HL-60 (cell line): ENCODE measurements around the gene MAEA.

Experiments used
- DNase-seq, 2 experiments: peaks; one replicate each; pipeline ENCODE4 v3.0.0-alpha.2; 2010 to 2020; ENCODE audit warnings: low read depth in 1 of 2, low spot score in 1 of 2
- H3K27ac ChIP-seq: fragments of 250-450 bp; sonication (Bioruptor Pico); replicated peaks from 2 replicates; pipeline ENCODE4 v1.5.1; 2020; ENCODE audit warnings: mild to moderate bottlenecking, moderate library complexity
- H3K27me3 ChIP-seq: fragments of 250-450 bp; sonication (Bioruptor Pico); 2 replicates; pipeline ENCODE4 v1.5.1; 2021; ENCODE audit warnings: mild to moderate bottlenecking, moderate library complexity; ENCODE audit not compliant: insufficient read depth, poor library complexity, severe bottlenecking
- H3K4me3 ChIP-seq: replicated peaks from 2 replicates; pipeline ENCODE4 v1.5.1; 2011; ENCODE audit warnings: mild to moderate bottlenecking, control low read depth, low read length; ENCODE audit not compliant: insufficient read depth
- GABPA ChIP-seq: IDR thresholded peaks from 2 replicates; pipeline ENCODE4 v1.6.1; 2012; ENCODE audit warnings: low read depth
- POLR2AphosphoS5 ChIP-seq: IDR thresholded peaks from 2 replicates; pipeline ENCODE4 v1.6.1; 2012; ENCODE audit warnings: low read depth
- SPI1 ChIP-seq: IDR thresholded peaks from 2 replicates; pipeline ENCODE4 v1.6.1; 2012; ENCODE audit warnings: low read depth, mild to moderate bottlenecking, borderline replicate concordance
- TF ChIP-seq, protein P1 (sequence below): IDR thresholded peaks from 2 replicates; pipeline ENCODE4 v1.6.1; 2012; ENCODE audit warnings: low read depth; ENCODE audit not compliant: insufficient replicate concordance
- TF ChIP-seq, protein P2 (sequence below): IDR thresholded peaks from one replicate; pipeline ENCODE4 v1.5.1; 2011; ENCODE audit warnings: low read length, control low read depth, inconsistent platforms; ENCODE audit not compliant: insufficient read depth

The MAEA gene

DNA sequence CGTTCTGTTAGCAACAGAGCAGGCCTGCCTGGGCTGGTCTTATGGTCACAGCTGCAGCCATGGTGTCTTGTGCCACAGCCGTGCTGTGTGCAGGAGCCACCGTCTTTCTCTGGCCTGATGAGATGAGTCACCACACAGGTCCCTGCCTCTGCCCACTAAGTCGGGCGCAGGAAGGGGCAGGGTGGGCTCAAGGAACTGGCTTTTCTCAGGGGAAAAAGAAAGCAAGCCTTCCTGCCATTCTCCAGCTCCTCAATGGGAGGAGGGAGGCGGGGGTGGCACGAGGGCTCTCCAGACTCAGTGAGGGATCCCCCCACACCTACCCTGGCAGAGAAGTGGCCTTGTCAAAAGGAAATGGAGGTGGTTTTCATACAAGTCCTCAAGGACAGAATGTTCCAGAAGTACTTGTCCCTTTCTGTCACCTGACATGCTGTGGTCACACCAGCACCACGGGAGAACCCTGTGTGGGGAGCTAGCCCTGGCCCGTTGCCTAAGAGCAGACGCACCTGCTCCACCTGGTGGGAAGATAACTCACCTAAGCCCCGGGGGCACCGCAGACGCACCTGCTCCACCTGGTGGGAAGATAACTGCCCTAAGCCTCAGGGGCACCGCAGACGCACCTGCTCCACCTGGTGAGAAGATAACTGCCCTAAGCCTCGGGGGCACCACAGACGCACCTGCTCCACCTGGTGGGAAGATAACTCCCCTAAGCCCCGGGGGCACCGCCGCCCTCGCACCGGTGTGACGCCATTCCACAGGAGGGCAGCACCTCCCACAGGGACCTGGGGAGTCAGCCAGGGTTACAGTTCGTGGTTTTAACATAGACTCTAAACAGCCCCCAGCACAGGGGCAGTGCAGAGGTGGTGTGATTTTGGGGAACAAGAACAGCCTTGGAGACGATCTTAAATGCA, 75.8 kb downstream of the MAEA start:
- no peak overlapping the region for H3K27ac ChIP-seq

DNA sequence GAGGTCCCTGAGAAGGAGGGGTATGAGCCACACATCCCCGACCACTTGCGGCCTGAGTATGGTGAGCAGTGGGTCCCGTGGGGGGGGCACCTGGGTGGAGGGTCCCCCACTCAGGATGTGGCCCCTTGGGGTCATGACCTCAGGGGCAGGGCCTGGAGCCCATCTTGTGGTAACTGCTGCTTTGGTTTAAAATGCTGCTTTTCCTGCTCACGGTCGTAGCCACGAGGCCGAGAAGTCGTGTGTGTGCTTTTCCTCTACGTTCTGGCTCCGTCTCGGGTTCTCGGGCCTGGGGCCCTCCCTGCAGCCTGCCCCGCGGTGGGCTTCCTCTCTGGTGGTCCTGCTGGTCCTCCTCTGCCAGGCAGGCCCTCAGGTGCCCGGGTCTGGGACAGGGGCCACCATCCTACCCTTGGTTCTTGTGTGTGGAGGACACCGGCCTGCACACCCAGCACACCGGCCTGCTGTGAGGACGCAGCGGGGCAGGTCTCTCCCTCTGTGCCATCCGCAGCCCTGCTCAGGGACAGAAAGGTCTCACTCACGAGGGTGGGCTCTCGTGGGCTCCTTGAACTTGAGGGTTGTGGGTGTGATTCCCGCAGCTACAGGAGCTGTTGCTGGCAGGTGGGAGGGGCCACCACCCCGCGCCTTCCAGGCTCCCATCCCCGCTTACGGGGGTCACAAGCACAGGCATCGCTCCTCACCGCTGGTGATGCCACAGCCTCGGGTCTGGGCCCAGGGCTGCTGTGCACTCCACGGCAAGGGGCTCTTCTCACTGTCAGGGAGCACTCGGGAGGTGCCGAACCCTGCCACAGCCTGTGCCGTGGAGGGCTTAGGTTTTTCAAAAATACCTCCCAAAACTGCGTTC, 76.9 kb downstream of the MAEA start:
- Histone ChIP-seq H3K27me3 (no peaks in the 10 kb centered on the region), H3K27ac (no peak overlapping the region), H3K4me3 (no peak overlapping the region)
- TF ChIP-seq, protein P1, sequence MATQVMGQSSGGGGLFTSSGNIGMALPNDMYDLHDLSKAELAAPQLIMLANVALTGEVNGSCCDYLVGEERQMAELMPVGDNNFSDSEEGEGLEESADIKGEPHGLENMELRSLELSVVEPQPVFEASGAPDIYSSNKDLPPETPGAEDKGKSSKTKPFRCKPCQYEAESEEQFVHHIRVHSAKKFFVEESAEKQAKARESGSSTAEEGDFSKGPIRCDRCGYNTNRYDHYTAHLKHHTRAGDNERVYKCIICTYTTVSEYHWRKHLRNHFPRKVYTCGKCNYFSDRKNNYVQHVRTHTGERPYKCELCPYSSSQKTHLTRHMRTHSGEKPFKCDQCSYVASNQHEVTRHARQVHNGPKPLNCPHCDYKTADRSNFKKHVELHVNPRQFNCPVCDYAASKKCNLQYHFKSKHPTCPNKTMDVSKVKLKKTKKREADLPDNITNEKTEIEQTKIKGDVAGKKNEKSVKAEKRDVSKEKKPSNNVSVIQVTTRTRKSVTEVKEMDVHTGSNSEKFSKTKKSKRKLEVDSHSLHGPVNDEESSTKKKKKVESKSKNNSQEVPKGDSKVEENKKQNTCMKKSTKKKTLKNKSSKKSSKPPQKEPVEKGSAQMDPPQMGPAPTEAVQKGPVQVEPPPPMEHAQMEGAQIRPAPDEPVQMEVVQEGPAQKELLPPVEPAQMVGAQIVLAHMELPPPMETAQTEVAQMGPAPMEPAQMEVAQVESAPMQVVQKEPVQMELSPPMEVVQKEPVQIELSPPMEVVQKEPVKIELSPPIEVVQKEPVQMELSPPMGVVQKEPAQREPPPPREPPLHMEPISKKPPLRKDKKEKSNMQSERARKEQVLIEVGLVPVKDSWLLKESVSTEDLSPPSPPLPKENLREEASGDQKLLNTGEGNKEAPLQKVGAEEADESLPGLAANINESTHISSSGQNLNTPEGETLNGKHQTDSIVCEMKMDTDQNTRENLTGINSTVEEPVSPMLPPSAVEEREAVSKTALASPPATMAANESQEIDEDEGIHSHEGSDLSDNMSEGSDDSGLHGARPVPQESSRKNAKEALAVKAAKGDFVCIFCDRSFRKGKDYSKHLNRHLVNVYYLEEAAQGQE: no peak
- TF ChIP-seq SPI1 (no peak), GABPA (no peak), POLR2AphosphoS5 (no peak)
- TF ChIP-seq, protein P2, sequence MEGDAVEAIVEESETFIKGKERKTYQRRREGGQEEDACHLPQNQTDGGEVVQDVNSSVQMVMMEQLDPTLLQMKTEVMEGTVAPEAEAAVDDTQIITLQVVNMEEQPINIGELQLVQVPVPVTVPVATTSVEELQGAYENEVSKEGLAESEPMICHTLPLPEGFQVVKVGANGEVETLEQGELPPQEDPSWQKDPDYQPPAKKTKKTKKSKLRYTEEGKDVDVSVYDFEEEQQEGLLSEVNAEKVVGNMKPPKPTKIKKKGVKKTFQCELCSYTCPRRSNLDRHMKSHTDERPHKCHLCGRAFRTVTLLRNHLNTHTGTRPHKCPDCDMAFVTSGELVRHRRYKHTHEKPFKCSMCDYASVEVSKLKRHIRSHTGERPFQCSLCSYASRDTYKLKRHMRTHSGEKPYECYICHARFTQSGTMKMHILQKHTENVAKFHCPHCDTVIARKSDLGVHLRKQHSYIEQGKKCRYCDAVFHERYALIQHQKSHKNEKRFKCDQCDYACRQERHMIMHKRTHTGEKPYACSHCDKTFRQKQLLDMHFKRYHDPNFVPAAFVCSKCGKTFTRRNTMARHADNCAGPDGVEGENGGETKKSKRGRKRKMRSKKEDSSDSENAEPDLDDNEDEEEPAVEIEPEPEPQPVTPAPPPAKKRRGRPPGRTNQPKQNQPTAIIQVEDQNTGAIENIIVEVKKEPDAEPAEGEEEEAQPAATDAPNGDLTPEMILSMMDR: no peak
- DNase-seq: no peak

More for the DNA sequence above, 75.8 kb downstream of the MAEA start:
- TF ChIP-seq, protein P2: no peak
- no peak for TF ChIP-seq GABPA
- TF ChIP-seq, protein P1: no peak
- TF ChIP-seq SPI1: no peak
- no peak for TF ChIP-seq POLR2AphosphoS5
- Histone ChIP-seq H3K27me3 (no peaks in the 10 kb centered on the region), H3K4me3 (no peak overlapping the region)
- DNase-seq: no peak

DNA sequence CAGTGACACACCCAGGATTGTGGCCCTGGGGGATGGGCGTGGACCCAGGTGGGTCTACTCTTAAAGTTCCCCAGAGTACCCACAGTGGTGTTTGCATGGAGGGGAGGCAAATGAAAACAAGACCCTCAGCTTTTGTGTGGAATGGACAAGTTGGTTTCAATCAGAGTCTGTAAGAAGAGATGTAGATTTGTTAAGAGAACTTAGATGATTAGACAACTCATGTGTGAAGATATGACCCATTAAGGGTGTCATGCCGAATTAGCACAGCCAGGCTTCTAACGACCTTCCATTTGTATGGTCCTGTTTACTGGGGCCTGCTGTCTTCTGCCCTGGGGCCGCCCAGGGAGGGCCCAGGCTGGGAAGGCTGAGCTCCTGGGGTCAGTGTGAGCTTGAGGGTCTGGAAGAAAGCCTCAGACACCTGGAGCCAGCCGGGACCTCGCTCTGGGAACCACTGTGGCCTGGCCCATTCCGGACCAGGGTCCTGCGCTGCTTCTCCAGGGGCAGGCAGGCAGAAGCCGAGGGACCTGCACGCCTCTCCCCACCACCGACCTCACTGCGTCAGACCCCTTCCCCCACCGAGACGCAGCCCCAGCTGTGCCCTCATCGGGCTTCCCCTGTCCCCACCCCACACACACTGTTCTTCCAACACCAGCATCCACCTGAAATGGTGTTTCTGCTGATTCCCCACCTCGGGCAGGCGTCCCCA, 77.7 kb downstream of the MAEA start:
- H3K27me3 ChIP-seq: no peaks in the 10 kb centered on the region
- no peak overlapping the region for H3K27ac ChIP-seq
- H3K4me3 ChIP-seq: no peak overlapping the region
- TF ChIP-seq GABPA (no peak), SPI1 (no peak), POLR2AphosphoS5 (no peak)
- TF ChIP-seq, protein P2: no peak
- DNase-seq: no peak
